B cell (primary cell): ENCODE data around the gene RNF4. TPM values are rescaled to one million over a fixed set of nuclear protein-coding genes. Genes with fewer than 3 reads are reported as not detected.
A peak's percentile ranks its signal among the peaks of the same experiment; 100 is the strongest.

Source experiments
- ATAC-seq: fragments of 200-7000 bp; cut with Tn5 transposase; one replicate; pipeline ENCODE4 v1.10.0; 2021; ENCODE audit warnings: low read depth, mild to moderate bottlenecking, moderate number of reproducible peaks, moderate library complexity
- CTCF ChIA-PET: fragments of 350-600 bp; sonication (Branson Sonifier 250); formaldehyde crosslinking; loops from one replicate; lab custom pipeline; 2021; ENCODE audit warnings: antibody characterized with exemption, inconsistent platforms; lab: Charles Lee
- POLR2A ChIA-PET: fragments of 350-600 bp; sonication (Branson Sonifier 250); formaldehyde crosslinking; loops from one replicate; lab custom pipeline; 2021; ENCODE audit warnings: antibody characterized with exemption; lab: Charles Lee
- DNase-seq: peaks from one replicate; pipeline ENCODE4 v3.0.0; 2013
- H2AFZ ChIP-seq: 2 replicates; pipeline ENCODE4 v1.6.1; 2012; ENCODE audit warnings: mild to moderate bottlenecking, low read depth, low read length; ENCODE audit not compliant: insufficient read depth, poor library complexity, severe bottlenecking
- H3K27ac ChIP-seq, 2 donors: 1 replicate in 1 of 2; 2 replicates in 1 of 2; pipeline ENCODE4 v1.5.1; 2012 to 2013; ENCODE audit warnings: low read length in 2 of 2, mild to moderate bottlenecking in 2 of 2, moderate library complexity in 1 of 2
- H3K27me3 ChIP-seq, 4 experiments: fragments of 200-600 bp in 1 of 4; sonication (generic) in 1 of 4; replicated peaks in 1 of 4; 1 replicate in 2 of 4; 2 replicates in 2 of 4; pipeline versions ENCODE4 v1.6.1 to v1.7.0; 2013 to 2016; ENCODE audit warnings: low read length in 3 of 4, mild to moderate bottlenecking in 2 of 4, mixed read lengths in 1 of 4, moderate library complexity in 1 of 4; ENCODE audit not compliant: insufficient read depth in 4 of 4, control insufficient read depth in 3 of 4; ENCODE audit errors: control extremely low read depth in 1 of 4
- H3K36me3 ChIP-seq, 2 experiments: replicated peaks in 1 of 2; 1 replicate in 1 of 2; 2 replicates in 1 of 2; pipeline versions ENCODE4 v1.6.1 to v1.7.1; 2013; ENCODE audit warnings: low read length in 1 of 2; ENCODE audit not compliant: insufficient read depth in 2 of 2, control insufficient read depth in 1 of 2; ENCODE audit errors: control extremely low read depth in 1 of 2, extremely low read depth in 1 of 2
- H3K4me1 ChIP-seq, 2 donors: fragments of 200-600 bp in 1 of 2; sonication (generic) in 1 of 2; 1 replicate in 1 of 2; 2 replicates in 1 of 2; pipeline versions ENCODE4 v1.5.1 to v1.6.1; 2013 to 2017; ENCODE audit warnings: low read length in 2 of 2; ENCODE audit not compliant: control insufficient read depth in 2 of 2, insufficient read depth in 2 of 2
- H3K4me2 ChIP-seq: replicated peaks from 2 replicates; pipeline ENCODE3; 2012; ENCODE audit warnings: mild to moderate bottlenecking, low read depth, low read length; ENCODE audit not compliant: poor library complexity, severe bottlenecking
- H3K4me3 ChIP-seq, 5 experiments: fragments of 200-600 bp in 1 of 5; sonication (generic) in 1 of 5; 1 replicate in 3 of 5; 2 replicates in 2 of 5; pipeline versions ENCODE4 v1.5.1 to v1.7.0; 2011 to 2016; ENCODE audit warnings: low read length in 4 of 5, mild to moderate bottlenecking in 4 of 5, low read depth in 2 of 5, control low read depth in 1 of 5, moderate library complexity in 1 of 5; ENCODE audit not compliant: insufficient read depth in 1 of 5; ENCODE audit errors: control extremely low read depth in 1 of 5, extremely low read depth in 1 of 5
- H3K79me2 ChIP-seq: fragments of 200-600 bp; sonication (generic); one replicate; pipeline ENCODE4 v1.6.0; 2016; ENCODE audit warnings: low read length; ENCODE audit not compliant: control insufficient read depth, insufficient read depth
- H3K9ac ChIP-seq: fragments of 200-600 bp; sonication (generic); 2 replicates; pipeline ENCODE4 v1.6.1; 2017; ENCODE audit warnings: mild to moderate bottlenecking, low read length, moderate library complexity
- H3K9me3 ChIP-seq, 3 donors: one replicate each; pipeline versions ENCODE4 v1.6.1 to v1.7.1; 2013; ENCODE audit warnings: low read length in 2 of 3; ENCODE audit not compliant: control insufficient read depth in 2 of 3, insufficient read depth in 1 of 3; ENCODE audit errors: control extremely low read depth in 1 of 3
- H4K20me1 ChIP-seq: 2 replicates; pipeline ENCODE4 v1.6.0; 2012; ENCODE audit warnings: mild to moderate bottlenecking, low read length; ENCODE audit not compliant: insufficient read depth, control insufficient read depth, poor library complexity, severe bottlenecking
- H3K27ac Mint-ChIP-seq: one replicate; pipeline ENCODE4 v1.8.0; 2021; ENCODE audit warnings: mixed read lengths
- H3K27me3 Mint-ChIP-seq: one replicate; pipeline ENCODE4 v1.8.0; 2021; ENCODE audit warnings: mixed read lengths
- H3K4me1 Mint-ChIP-seq: one replicate; pipeline ENCODE4 v1.8.0; 2021; ENCODE audit warnings: mixed read lengths
- H3K4me3 Mint-ChIP-seq: one replicate; pipeline ENCODE4 v1.8.0; 2021; ENCODE audit warnings: mixed read lengths
- H3K9me3 Mint-ChIP-seq: one replicate; pipeline ENCODE4 v1.8.0; 2022; ENCODE audit warnings: mixed read lengths; ENCODE audit not compliant: insufficient read depth
- EZH2 ChIP-seq: IDR thresholded peaks from 2 replicates; pipeline ENCODE4 v1.6.1; 2012; ENCODE audit warnings: borderline replicate concordance, low read depth, mild to moderate bottlenecking, moderate library complexity, low read length; ENCODE audit not compliant: insufficient read depth, poor library complexity, severe bottlenecking
- WGBS: methylation state at CpG from one replicate; pipeline ENCODE4 v1.1.5; 2013; ENCODE audit warnings: missing lambda C conversion rate; ENCODE audit not compliant: insufficient coverage; 5-methylcytosine and 5-hydroxymethylcytosine counted together
- intact Hi-C: fragments of 100-400 bp; cut with micrococcal nuclease; formaldehyde crosslinking; loops from one replicate; pipeline ENCODE4 v1.10.0; 2022
- polyA plus RNA-seq: library from polyadenylated mRNA; depleted of rRNA; stranded (reverse); fragments of >200 nt; gene quantifications from 2 replicates; pipeline ENCODE4 v1.2.3, GENCODE V29; 2012
- total RNA-seq, 2 donors: library from RNA; stranded (reverse); fragments of 120-200 nt in 1 of 2; gene quantifications; 1 replicate in 1 of 2; 2 replicates in 1 of 2; pipeline versions ENCODE4 v1.2.3 to v1.2.4, GENCODE V29; 2013 to 2022
- TF ChIP-seq, protein P1 (sequence below): fragments of 200-600 bp; IDR thresholded peaks from one replicate; pipeline ENCODE4 v1.8.0; 2022; ENCODE audit warnings: antibody characterized with exemption, mild to moderate bottlenecking

The RNF4 gene
- total and polyA plus RNA-seq, 2 donors (not counting 1 experiment from before 2014, with no cell fraction given) = 61.8 to 95.2 TPM

DNA sequence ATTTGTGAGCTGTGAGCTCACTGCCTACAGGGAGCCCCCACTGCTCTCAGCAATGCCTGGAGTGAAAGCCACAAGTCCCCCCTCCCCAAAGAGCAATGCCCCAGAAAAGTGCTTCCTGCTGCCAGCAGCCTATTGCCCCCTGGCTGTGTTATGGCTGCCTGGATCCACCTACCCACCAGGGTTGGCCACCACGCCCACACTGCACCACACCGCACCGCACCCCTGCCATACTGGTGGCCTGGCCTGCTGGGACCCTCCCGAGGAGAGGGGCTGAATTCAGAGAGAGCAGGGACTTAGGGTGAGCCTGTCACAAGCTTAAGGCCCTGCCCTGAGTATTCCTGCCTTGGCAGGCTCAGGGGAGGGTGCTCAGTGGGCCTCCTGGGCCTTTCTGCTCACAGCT is 45.8 kb upstream of the RNF4 start:
- Mint-ChIP-seq H3K27ac (peak overlapping the region; percentile 15), H3K4me3 (no peak overlapping the region), H3K9me3 (no peaks in the 10 kb centered on the region), H3K27me3 (peaks cover 28% of the 10 kb centered on the region), H3K4me1 (peaks cover 23% of the 10 kb centered on the region)
- ATAC-seq = no peak
- Histone ChIP-seq H2AFZ (no peak overlapping the region), H3K36me3 (no peaks in the 10 kb centered on the region), H3K4me1 (peaks cover 14 to 16% of the 10 kb centered on the region in 2 donors), H3K9me3 (peaks cover 0 to 4% (median 0%) of the 10 kb centered on the region in 3 donors), H3K27me3 (peaks cover 0 to 30% (median 15%) of the 10 kb centered on the region in 4 experiments), H3K79me2 (no peaks in the 10 kb centered on the region), H3K9ac (no peak overlapping the region), H3K4me2 (no peak overlapping the region), H3K27ac (no peak overlapping the region), H4K20me1 (no peaks in the 10 kb centered on the region), H3K4me3 (no peak overlapping the region)
- intact Hi-C loops = no loop called here
- 0% methylated on average over 1 of the region's 4 CpGs for WGBS
- TF ChIP-seq, protein P1, sequence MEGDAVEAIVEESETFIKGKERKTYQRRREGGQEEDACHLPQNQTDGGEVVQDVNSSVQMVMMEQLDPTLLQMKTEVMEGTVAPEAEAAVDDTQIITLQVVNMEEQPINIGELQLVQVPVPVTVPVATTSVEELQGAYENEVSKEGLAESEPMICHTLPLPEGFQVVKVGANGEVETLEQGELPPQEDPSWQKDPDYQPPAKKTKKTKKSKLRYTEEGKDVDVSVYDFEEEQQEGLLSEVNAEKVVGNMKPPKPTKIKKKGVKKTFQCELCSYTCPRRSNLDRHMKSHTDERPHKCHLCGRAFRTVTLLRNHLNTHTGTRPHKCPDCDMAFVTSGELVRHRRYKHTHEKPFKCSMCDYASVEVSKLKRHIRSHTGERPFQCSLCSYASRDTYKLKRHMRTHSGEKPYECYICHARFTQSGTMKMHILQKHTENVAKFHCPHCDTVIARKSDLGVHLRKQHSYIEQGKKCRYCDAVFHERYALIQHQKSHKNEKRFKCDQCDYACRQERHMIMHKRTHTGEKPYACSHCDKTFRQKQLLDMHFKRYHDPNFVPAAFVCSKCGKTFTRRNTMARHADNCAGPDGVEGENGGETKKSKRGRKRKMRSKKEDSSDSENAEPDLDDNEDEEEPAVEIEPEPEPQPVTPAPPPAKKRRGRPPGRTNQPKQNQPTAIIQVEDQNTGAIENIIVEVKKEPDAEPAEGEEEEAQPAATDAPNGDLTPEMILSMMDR = no peak
- DNase-seq = no peak
- CTCF ChIA-PET = no interaction called here
- POLR2A ChIA-PET = no interaction called here

DNA sequence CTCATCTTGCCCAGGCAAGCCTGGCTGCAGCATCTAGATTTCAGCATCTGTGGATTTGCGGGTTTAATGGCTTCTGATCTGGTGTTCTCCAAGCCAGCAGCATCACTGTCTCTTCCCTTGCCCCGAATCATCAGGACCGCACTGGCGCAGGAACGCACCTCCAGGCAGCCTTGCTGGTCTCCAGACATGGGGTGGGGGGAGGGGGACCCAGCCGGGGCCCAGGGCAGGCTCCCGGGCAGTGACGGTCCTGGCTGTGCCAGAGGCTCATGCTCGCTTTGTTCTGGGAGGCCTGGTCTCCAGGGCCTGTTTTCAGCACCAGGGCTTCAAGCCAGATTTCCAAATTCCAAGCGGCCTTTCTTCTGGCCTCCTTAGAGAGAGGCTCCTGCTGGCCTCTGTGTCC is 45.2 kb upstream of the RNF4 start:
- H3K27ac ChIP-seq = no peak overlapping the region
- H3K4me3 ChIP-seq = no peak overlapping the region
- no peak for ATAC-seq
- H3K36me3 ChIP-seq = no peaks in the 10 kb centered on the region
- intact Hi-C loops = no loop called here
- H3K9me3 ChIP-seq = peaks cover 0 to 3% (median 0%) of the 10 kb centered on the region in 3 donors
- no peak overlapping the region for H3K9ac ChIP-seq
- peaks cover 0 to 29% (median 15%) of the 10 kb centered on the region in 4 experiments for H3K27me3 ChIP-seq
- no peak for TF ChIP-seq EZH2
- TF ChIP-seq, protein P1 = no peak
- 87% methylated on average over 10 of the region's 10 CpGs for whole genome bisulfite sequencing
- POLR2A ChIA-PET = no interaction called here
- no peak overlapping the region for H3K27ac Mint-ChIP-seq
- peaks cover 22% of the 10 kb centered on the region for H3K4me1 Mint-ChIP-seq
- H3K79me2 ChIP-seq = no peaks in the 10 kb centered on the region
- no peak overlapping the region for H3K4me2 ChIP-seq
- H4K20me1 ChIP-seq = no peaks in the 10 kb centered on the region
- no peak overlapping the region for H3K4me3 Mint-ChIP-seq
- peaks cover 29% of the 10 kb centered on the region for H3K27me3 Mint-ChIP-seq
- CTCF ChIA-PET = no interaction called here
- peaks cover 13 to 15% of the 10 kb centered on the region in 2 donors for H3K4me1 ChIP-seq
- DNase-seq = no peak
- H3K9me3 Mint-ChIP-seq = no peaks in the 10 kb centered on the region
- H2AFZ ChIP-seq = no peak overlapping the region
